ENCODE measurements around the gene BGN. TPM values are rescaled to one million over a fixed set of nuclear protein-coding genes. Genes with fewer than 3 reads are reported as not detected.

Gene BGN
- total RNA-seq, 1 experiment from 2014 or later, result 0.37 TPM

GRCh38 chrX:153448556-153449367, 46.0 kb upstream of the BGN start:
- H3K27ac ChIP-seq (ENCODE audit: low read depth, low read length), result no peak overlapping the region
- no peak overlapping the region for H3K4me2 ChIP-seq (ENCODE audit: low read length)
- no peak for TF ChIP-seq YY1 (IDR thresholded peaks at IDR 0.05; ENCODE audit: extremely low read depth, insufficient replicate concordance, low read depth, low read length)
- TF ChIP-seq CEBPB (IDR thresholded peaks at IDR 0.05; ENCODE audit: low read depth), result no peak
- no peak for TF ChIP-seq ELF1 (IDR thresholded peaks at IDR 0.05; ENCODE audit: borderline replicate concordance, low read depth)
- TF ChIP-seq, protein P1, sequence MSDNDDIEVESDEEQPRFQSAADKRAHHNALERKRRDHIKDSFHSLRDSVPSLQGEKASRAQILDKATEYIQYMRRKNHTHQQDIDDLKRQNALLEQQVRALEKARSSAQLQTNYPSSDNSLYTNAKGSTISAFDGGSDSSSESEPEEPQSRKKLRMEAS (IDR thresholded peaks at IDR 0.05), result no peak
- TF ChIP-seq FOSL1 (IDR thresholded peaks at IDR 0.05; ENCODE audit: low read depth), result no peak
- no peak for TF ChIP-seq EZH2phosphoT487 (IDR thresholded peaks at IDR 0.05; ENCODE audit: borderline replicate concordance)
- TF ChIP-seq ZBTB33 (IDR thresholded peaks at IDR 0.05; ENCODE audit: extremely low read depth, insufficient replicate concordance, low read length), result no peak
- no TSS peak for BruUV-seq (replicated peaks)
- intact Hi-C loops (cut with micrococcal nuclease), result no loop called here
- H2AFZ ChIP-seq (ENCODE audit: low read depth, low read length, poor library complexity, severe bottlenecking), result no peak overlapping the region
- ChIA-PET CTCF (no interaction called here), POLR2A (no interaction called here), RAD21 (ENCODE audit: low non-redundant PET in 1 of 2, low total read pairs in 2 of 2, uncharacterized antibody in 2 of 2, unreplicated experiment in 2 of 2) (no interaction called here)
- H3K36me3 ChIP-seq (ENCODE audit: control insufficient read depth in 1 of 2, insufficient read depth in 2 of 2, low read length in 2 of 2), result no peaks in the 10 kb centered on the region
- H3K9me3 ChIP-seq (ENCODE audit: control insufficient read depth in 1 of 2, insufficient read depth in 1 of 2, low read depth in 1 of 2, low read length in 2 of 2), result no peaks in the 10 kb centered on the region
- no peaks in the 10 kb centered on the region for H3K79me2 ChIP-seq (ENCODE audit: insufficient read depth, low read length)
- ATAC-seq, result no peak
- H3K9ac ChIP-seq (ENCODE audit: low read length), result no peak overlapping the region
- no peak for DNase-seq (ENCODE audit: low read depth, low spot score)
- no peaks in the 10 kb centered on the region for H3K27me3 ChIP-seq (ENCODE audit: insufficient read depth, low read length)
- no peak overlapping the region for H3K4me3 ChIP-seq (replicated peaks in 1 of 2; ENCODE audit: low read depth in 1 of 2, low read length in 2 of 2)
- peaks cover 0 to 2% of the 10 kb centered on the region in 2 experiments; a peak in 1 of 4 replicates for H3K4me1 ChIP-seq (ENCODE audit: control insufficient read depth in 1 of 2, insufficient read depth in 2 of 2, low read length in 2 of 2)
- H4K20me1 ChIP-seq (ENCODE audit: insufficient read depth), result no peaks in the 10 kb centered on the region
- no peaks in the 10 kb centered on the region for H3K9me2 ChIP-seq (ENCODE audit: insufficient read depth)

Measured in HCT116 (cell line).